ENCODE measurements around the gene NOTCH4.
"Not testable (repeated sequence)": the region's sequence is repeated elsewhere in the genome, so short reads cannot be mapped to it uniquely, and the experiment has no call there.

NOTCH4 gene

GRCh38 chr6:32223258-32224235 lies at the start of gene NOTCH4:
NOTCH4 (minus strand) TSS chr6:32224067; CDS start chr6:32223928, 139 bp downstream.
- FAIRE-seq (no peak), DNase-seq (ENCODE audit: insufficient read length, low spot score) (no peak)

DNA sequence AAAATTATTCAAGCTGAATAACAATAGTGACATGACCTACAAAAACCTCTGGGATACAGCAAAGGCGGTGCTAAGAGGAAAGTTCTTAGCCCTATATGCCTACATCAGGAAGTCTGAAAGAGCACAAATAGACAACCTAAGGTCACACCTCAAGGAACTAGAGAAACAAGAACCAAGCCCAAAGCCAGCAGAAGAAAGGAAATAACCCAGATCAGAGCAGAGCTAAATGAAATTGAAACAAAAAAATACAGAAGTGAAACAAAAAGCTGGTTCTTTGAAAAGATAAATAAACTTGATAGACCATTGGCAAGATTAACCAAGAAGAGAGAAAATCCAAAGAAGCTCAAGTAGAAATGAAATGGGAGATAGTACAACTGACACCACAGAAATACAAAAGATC lies 47.6 kb upstream of the NOTCH4 start:
- no peak for FAIRE-seq
- no peak for DNase-seq (ENCODE audit: insufficient read length, low spot score)

DNA sequence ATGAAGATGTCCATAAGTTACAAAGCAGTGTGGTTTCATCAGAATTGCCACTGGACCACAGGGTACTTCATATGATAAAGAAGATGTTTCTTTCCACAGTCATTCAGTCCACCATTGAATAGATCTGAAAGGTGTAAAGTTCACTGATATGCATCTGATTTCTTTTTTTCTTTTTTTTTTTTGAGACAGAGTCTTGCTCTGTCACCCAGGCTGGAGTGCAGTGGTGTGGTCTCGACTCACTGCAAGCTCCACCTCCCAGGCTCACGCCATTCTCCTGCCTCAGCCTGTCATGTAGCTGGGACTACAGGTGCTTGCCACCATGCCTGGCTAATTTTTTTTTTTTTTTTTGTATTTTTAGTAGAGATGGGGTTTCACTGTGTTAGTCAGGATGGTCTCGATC lies 44.6 kb upstream of the NOTCH4 start:
- DNase-seq (ENCODE audit: insufficient read length, low spot score); FAIRE-seq: not testable (repeated sequence)

DNA sequence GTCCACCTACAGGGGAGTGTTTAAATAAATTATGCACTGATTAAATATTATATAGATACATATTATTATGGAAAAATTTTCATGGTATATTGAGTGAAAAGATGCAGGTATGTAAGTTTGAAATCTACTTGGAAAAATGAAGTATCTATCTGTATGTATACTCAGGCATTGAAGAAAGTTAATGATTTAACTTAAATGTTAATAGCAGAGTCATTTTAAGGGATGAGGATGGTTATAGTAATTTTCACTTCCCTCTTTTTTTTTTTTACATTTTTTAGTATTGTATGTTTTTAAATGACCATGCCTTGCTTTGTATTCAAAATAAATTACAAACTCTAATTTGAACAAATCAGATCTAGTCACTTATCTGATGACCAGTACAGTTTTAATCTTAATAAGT lies 43.2 kb upstream of the NOTCH4 start:
- FAIRE-seq = no peak
- DNase-seq (ENCODE audit: insufficient read length, low spot score) = no peak

DNA sequence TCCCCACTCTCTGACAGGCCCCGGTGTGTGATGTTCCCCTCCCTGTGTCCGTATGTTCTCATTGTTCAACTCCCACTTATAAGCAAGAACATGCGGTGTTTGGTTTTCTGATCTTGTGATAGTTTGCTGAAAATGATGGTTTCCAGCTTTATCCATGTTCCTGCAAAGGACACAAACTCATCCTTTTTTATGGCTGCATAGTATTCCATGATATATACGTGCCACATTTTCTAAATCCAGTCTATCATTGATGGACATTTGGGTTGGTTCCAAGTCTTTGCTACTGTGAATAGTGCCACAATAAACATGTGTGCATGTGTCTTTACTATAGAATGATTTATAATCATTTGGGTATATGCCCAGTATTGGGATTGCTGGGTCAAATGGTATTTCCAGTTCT lies 33.4 kb upstream of the NOTCH4 start:
- FAIRE-seq; DNase-seq (ENCODE audit: insufficient read length, low spot score): not testable (repeated sequence)

DNA sequence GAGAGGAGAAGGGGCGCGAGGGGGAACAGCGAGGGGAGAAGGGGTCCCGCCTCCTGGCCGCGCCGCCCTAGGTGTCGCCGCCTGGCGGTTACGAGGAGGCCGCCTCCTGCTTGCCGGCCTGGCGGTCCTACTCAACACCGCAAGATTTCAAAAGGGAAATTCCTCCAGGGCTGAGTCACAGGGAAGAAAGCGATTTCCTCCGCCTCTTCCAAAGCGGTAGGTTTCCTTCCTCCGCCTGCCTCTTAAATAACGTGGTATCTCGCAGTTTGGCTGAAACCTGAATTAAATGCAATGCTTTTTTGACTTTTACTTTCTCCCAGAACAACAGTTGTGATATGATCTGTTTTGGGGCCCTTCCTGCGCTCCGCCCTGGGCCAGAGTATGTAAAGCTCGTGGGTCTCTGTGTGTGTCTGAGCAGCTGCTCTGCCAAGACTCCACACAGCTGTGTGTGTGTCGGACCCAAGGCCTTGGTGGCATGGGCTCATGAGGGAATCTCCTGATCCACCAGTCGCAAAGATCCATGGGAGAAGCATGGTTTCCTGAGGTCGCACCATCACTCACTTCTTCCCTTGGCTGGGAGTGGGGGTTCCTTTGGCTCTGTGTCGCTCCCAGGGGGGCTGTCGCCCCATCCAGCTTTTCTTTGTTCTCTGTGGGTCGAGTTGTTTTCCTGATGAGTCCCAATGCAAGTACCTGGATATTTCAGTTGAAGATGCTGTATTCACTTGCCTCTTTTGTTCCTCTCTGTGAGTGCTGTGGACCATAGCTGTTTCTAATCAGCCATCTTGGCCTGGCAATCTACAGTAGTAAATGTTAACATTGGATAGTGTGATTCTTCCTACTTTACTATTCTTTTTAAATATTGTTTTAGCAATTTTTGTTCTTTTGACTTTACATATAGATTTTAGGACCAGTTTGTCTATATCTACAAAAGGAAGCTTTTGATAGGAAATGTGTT lies 31.6 kb upstream of the NOTCH4 start:
- FAIRE-seq = peak; percentile 92
- DNase-seq (ENCODE audit: insufficient read length, low spot score) = peak; percentile 89

GRCh38 chr6:32254761-32255198 lies 30.9 kb upstream of the NOTCH4 start:
- FAIRE-seq = peak; percentile 16

DNA sequence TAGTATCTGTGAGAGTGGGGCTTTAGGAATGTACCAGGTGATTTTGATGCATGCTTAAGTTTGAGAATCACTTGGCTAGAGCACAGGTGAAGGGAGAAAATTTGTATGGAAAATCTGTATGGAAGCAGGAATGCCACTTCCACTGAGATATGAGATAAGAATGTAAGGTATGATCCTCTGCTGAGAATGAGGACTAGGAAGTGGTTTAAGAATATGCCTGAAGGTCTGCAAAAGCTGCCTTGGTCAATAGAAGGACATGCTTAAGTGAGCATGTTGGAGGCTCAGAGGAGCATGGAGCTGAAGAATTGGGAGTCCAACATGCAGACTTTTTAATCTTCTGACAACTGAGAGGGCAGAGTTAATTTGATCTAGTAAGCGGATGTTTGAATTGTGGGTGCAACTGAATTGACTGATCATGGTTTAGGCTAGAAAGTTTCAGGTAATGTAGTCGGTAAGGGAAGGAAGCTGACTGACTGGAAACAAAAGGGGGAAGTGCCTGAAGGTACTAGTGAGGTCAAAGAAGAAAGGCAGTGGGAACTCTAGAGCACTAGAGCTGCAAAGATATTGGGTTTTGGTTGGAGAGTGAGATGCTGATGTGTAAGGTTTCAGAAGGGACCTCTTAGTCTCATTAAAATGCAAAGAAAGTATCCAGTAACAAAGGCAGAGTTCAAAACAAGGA lies 28.6 kb upstream of the NOTCH4 start:
- FAIRE-seq (no peak), DNase-seq (ENCODE audit: insufficient read length, low spot score) (no peak)

More at GRCh38 chr6:32254761-32255198, 30.9 kb upstream of the NOTCH4 start:
- no peak for DNase-seq (ENCODE audit: insufficient read length, low spot score)

GRCh38 chr6:32249262-32249661 lies 25.4 kb upstream of the NOTCH4 start:
- DNase-seq (ENCODE audit: insufficient read length, low spot score) (no peak), FAIRE-seq (no peak)

DNA sequence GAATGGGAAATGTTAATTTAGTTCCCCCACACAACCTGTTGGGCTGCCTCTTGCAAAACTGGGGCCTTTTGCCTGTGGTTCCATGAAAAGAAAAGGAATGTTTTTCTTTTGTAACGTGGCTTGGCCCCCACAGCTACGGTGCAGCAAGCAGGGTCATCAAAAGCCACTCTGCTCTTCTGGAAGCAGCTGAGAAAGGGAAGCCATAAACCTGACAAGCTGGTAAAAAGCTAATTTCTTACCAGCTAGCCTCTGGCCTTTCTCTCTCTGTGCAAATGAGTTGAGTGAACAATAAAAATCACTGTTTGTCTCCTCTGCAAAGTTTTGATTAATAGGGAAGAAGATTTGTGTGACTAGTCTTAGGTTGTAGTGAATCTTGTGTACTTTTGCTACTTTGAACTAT lies 23.5 kb upstream of the NOTCH4 start:
- DNase-seq (ENCODE audit: insufficient read length, low spot score) (no peak), FAIRE-seq (no peak)

DNA sequence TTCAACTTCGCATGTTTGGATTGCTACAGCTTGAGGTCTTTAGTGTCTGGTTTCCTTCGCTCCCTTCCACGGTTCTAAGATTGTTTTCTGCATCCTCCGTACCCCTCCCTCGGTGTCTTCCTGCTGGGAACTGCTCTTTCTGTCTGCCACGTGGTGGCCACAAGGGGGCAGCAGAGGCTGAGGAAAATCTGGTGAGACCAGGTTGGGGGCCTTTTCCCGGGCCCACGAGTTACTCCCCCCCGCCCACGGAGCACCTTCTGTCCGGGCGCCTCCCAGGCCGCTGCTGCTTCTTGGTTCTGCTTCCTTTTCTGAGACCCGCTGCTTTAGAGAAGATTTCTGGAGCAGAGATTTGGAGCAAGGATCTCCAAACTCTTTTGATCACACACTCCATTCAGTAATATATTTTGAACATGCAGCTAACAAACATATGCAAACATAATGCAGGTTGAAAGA lies 21.1 kb upstream of the NOTCH4 start:
- peak; percentile 13 for FAIRE-seq
- DNase-seq (ENCODE audit: insufficient read length, low spot score) = peak; percentile 93

DNA sequence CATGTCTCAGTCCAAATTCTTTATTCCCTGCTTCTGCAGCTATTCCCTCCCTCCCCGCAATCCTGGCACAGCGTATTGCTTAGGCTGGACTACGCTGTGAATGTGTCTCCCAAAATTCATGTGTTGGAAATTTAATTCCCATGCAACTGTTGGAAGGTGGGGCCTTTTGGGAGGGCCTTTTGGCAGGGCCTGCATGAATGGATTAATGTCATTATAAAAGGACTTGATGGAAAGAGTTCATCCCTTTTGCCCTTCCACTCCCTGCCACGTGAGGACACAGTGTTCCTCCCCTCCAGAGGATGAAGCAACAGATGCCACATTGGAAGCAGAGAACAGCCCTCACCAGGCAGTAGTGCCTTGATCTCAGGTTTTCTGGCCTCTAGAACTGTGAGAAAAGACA lies 20.4 kb upstream of the NOTCH4 start:
- DNase-seq (ENCODE audit: insufficient read length, low spot score) = no peak
- no peak for FAIRE-seq

GRCh38 chr6:32242318-32242813 lies 18.5 kb upstream of the NOTCH4 start:
- FAIRE-seq; DNase-seq (ENCODE audit: insufficient read length, low spot score): not testable (repeated sequence)

DNA sequence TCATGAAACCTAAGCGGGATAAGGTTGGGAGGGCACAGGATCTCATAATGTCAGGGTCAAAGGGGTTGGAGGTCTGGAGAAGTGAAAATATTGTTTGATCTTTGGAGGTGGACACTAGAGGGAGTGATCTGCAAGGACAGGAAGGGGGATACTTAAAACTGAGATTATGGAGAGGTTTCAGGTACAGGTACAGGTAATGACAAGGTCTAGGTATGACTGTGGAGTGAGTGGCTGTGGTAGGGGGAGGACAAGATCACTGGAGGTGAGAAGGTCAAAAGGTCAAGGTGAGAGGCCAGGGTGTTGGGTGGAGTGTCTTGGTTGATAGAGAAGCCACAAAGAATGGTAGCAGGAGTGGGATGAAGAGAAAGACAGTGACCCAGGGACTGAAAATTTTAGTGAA lies 16.8 kb upstream of the NOTCH4 start:
- no peak for FAIRE-seq

GRCh38 chr6:32239462-32239861 lies 15.6 kb upstream of the NOTCH4 start:
- FAIRE-seq = no peak

More for the DNA sequence above, 16.8 kb upstream of the NOTCH4 start:
- no peak for DNase-seq (ENCODE audit: insufficient read length, low spot score)

DNA sequence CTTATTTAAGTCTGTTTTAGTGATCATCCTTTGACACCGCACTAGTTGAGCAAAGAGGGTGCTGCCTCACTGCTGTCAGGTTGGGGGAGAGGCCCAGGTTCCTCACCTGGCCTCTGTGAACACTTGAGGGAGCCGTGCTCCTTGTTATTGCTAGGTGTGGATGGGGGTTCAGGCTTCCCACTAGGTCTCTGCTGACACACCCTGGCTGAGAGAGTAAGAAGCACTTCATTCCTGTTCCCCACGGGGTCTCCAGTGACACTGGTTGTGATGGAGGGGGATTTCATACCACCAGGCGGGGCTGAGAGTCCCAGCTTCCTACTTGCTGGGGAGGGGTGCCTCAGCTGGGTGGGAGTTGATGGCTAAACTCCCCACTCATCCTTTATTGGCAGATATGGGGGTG lies 11.1 kb upstream of the NOTCH4 start:
- FAIRE-seq (no peak), DNase-seq (ENCODE audit: insufficient read length, low spot score) (peak; percentile 36)

More at GRCh38 chr6:32239462-32239861, 15.6 kb upstream of the NOTCH4 start:
- no peak for DNase-seq (ENCODE audit: insufficient read length, low spot score)

GRCh38 chr6:32226434-32226833 lies 2.6 kb upstream of the NOTCH4 start:
- FAIRE-seq (no peak), DNase-seq (ENCODE audit: insufficient read length, low spot score) (no peak)

GRCh38 chr6:32224696-32225095 lies 829 bp upstream of the NOTCH4 start:
- no peak for DNase-seq (ENCODE audit: insufficient read length, low spot score)
- no peak for FAIRE-seq

DNA sequence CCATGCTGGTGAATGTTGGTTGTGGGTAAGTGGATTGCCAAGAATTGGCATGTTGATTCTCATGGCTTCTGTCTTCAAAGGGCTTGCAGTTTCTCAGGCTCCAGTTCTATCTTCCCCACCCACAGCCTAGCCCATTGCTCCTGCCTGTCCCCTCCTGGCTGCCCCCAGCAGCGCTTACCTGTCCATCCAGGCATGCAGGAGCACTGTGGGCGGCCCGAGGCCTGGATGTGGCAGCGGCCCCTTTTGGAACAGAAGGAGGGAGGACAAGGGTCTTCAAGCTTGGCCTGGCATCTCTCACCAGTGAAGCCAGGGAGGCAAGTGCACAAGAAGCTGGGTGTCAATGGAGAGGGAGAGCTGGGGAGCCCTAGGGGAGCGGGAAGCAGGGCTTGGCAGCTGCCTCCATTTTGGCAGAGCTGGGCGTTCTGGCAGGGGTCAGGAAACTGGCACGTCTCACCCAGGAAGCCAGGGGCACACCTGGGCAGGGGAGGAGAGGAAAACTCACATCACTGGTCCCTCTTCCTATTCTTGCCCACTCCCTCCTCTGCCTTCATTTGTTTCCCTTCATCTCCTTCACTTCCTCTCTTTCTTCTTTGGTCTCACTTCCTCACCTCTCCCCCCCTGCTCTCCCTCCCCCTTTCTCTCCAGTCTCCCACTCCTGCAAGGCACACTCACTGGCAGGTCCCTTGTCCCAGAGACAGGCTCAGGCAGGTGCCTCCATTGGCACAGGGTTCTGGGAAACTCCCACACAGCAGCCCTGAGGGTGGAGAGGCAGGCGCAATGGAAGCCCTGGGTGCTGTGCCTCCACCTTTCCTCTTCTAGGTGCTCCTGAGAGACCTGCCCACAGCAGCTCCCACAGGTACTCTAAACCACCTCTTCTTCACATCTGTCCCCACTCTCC lies 1.3 kb downstream of the NOTCH4 start:
- no peak for DNase-seq (ENCODE audit: insufficient read length, low spot score)
- no peak for FAIRE-seq

Data from HTR-8/SVneo (cell line).